Loucy (cell line): ENCODE measurements around the gene FUT4.

Source experiments
- EZH2phosphoT487 ChIP-seq: fragments of 200-600 bp; IDR thresholded peaks from 2 replicates; pipeline ENCODE4 v1.6.1; 2018; ENCODE audit warnings: antibody characterized with exemption, mild to moderate bottlenecking, moderate library complexity, borderline replicate concordance
- TF ChIP-seq, protein P1 (sequence below): fragments of 200-600 bp; sonication (generic); conservative IDR thresholded peaks from 2 replicates; pipeline ENCODE4 v1.5.1; 2014; ENCODE audit warnings: mild to moderate bottlenecking, antibody characterized with exemption, low read length

DNA sequence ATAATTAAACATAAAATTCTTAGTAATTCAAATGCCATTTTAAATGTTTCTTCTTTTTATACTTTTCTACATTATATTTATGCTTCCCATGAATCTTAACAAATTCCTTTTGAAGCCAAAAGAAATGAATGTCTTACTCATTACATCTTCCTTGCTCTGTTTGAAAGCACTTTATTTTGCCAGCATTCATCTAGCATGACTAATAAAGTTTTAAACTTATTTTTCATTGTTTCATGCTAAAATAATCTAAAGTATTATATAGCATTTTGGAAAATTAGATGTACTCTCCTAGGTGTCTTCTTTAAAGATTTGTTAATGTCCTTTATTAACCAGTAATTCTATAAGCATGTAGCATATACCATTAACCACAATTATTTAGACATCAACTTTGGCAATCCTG, 13.7 kb downstream of the FUT4 start:
- TF ChIP-seq, protein P1, sequence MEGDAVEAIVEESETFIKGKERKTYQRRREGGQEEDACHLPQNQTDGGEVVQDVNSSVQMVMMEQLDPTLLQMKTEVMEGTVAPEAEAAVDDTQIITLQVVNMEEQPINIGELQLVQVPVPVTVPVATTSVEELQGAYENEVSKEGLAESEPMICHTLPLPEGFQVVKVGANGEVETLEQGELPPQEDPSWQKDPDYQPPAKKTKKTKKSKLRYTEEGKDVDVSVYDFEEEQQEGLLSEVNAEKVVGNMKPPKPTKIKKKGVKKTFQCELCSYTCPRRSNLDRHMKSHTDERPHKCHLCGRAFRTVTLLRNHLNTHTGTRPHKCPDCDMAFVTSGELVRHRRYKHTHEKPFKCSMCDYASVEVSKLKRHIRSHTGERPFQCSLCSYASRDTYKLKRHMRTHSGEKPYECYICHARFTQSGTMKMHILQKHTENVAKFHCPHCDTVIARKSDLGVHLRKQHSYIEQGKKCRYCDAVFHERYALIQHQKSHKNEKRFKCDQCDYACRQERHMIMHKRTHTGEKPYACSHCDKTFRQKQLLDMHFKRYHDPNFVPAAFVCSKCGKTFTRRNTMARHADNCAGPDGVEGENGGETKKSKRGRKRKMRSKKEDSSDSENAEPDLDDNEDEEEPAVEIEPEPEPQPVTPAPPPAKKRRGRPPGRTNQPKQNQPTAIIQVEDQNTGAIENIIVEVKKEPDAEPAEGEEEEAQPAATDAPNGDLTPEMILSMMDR = no peak
- no peak for TF ChIP-seq EZH2phosphoT487
